CD4-positive, alpha-beta T cell treated with Interferon alpha-2 for 1 hour (primary cell): ENCODE data around the gene ALDH9A1.

Experiments used
- DNase-seq, 2 donors: peaks; one replicate each; pipeline ENCODE4 v3.0.0-alpha.2; 2020 to 2022

Gene ALDH9A1

DNA sequence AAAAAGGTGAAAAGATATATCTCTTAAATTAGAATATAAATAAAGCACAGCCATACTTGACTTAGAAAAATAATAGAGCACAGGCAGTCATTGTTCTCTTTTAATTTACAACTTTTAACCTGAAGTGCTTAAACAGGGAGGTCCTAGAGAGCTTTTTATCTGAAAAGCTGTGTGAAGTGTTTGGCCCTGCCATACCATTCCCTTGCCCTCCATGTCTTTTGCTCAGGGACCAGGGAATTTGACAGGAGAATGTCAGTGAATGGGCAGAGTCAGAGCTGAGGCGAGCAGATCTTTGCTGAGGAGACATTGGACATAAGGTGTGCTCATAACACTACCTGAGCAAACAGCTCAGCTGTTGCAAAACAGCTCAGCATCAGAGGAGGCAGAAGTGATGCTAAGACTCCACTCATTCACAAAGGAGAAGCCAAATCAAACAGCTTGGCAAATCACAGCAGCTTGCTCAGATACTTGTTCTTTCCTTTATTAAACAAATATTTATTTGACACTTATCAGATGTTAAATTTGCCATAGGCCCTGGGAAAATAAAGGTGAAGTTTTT lies 82.2 kb downstream of the ALDH9A1 start:
- no peak for DNase-seq
